ENCODE measurements around the gene ITM2C.

- TF ChIP-seq TAF1 (IDR thresholded peaks at IDR 0.05; ENCODE audit: borderline replicate concordance, insufficient read depth, low read length) (no peak), REST (IDR thresholded peaks at IDR 0.05; ENCODE audit: insufficient read depth in 1 of 2, low read depth in 2 of 2, low read length in 2 of 2) (no peak), POLR2AphosphoS5 (IDR thresholded peaks at IDR 0.05; ENCODE audit: low read depth, low read length) (no peak), SIN3A (IDR thresholded peaks at IDR 0.05; ENCODE audit: borderline replicate concordance, insufficient read depth, low read length) (no peak), FOXP2 (optimal IDR thresholded peaks at IDR 0.05; ENCODE audit: borderline replicate concordance, extremely low read depth, extremely low read length, insufficient read depth) (no peak)
Observed at GRCh38 chr2:230828272-230828961, 36.3 kb upstream of the ITM2C start.

Measured in PFSK-1 (cell line).